Common myeloid progenitor, CD34-positive (primary cell): ENCODE results near the gene GHRH.

ENCODE experiments used
- CTCF ChIA-PET: fragments of 350-600 bp; sonication (Branson Sonifier 250); formaldehyde crosslinking; loops from one replicate; lab custom pipeline; 2021; ENCODE audit warnings: antibody characterized with exemption; lab: Charles Lee
- POLR2A ChIA-PET: fragments of 350-600 bp; sonication (Branson Sonifier 250); formaldehyde crosslinking; loops from one replicate; lab custom pipeline; 2021; ENCODE audit warnings: antibody characterized with exemption; lab: Charles Lee
- DNase-seq, 3 donors: peaks; one replicate each; pipeline versions ENCODE4 v3.0.0 to v3.0.0-alpha.2; 2013
- H3K27ac ChIP-seq, 2 experiments: 1 replicate in 1 of 2; 2 replicates in 1 of 2; pipeline ENCODE4 v1.7.0; 2013; ENCODE audit warnings: inconsistent platforms in 2 of 2, low read length in 2 of 2, mild to moderate bottlenecking in 2 of 2, low read depth in 1 of 2, moderate library complexity in 1 of 2; ENCODE audit not compliant: severe bottlenecking in 2 of 2, insufficient read depth in 1 of 2, poor library complexity in 1 of 2
- H3K27me3 ChIP-seq, 5 experiments: replicated peaks in 2 of 5; 1 replicate in 3 of 5; 2 replicates in 2 of 5; pipeline versions ENCODE4 v1.6.1 to v1.7.0; 2013; ENCODE audit warnings: low read length in 4 of 5, mild to moderate bottlenecking in 2 of 5, moderate library complexity in 2 of 5, inconsistent platforms in 1 of 5; ENCODE audit not compliant: insufficient read depth in 5 of 5, control insufficient read depth in 4 of 5
- H3K36me3 ChIP-seq, 4 experiments: 1 replicate in 2 of 4; 2 replicates in 2 of 4; pipeline versions ENCODE4 v1.6.1 to v1.7.0; 2013; ENCODE audit warnings: low read length in 3 of 4, control low read depth in 1 of 4, mild to moderate bottlenecking in 1 of 4; ENCODE audit not compliant: control insufficient read depth in 4 of 4, insufficient read depth in 4 of 4
- H3K4me1 ChIP-seq, 4 experiments: 1 replicate in 3 of 4; 2 replicates in 1 of 4; pipeline versions ENCODE4 v1.6.1 to v1.7.1; 2013; ENCODE audit warnings: low read length in 3 of 4, mild to moderate bottlenecking in 3 of 4, control low read depth in 1 of 4, inconsistent platforms in 1 of 4, moderate library complexity in 1 of 4; ENCODE audit not compliant: control insufficient read depth in 4 of 4, insufficient read depth in 4 of 4; ENCODE audit errors: control extremely low read depth in 1 of 4
- H3K4me3 ChIP-seq, 7 experiments: 1 replicate in 4 of 7; 2 replicates in 3 of 7; pipeline versions ENCODE4 v1.5.1 to v1.7.0; 2013; ENCODE audit warnings: mild to moderate bottlenecking in 7 of 7, low read length in 6 of 7, moderate library complexity in 6 of 7, inconsistent platforms in 2 of 7, low read depth in 2 of 7, control low read depth in 1 of 7; ENCODE audit not compliant: insufficient read depth in 4 of 7, control insufficient read depth in 1 of 7; ENCODE audit errors: extremely low read depth in 1 of 7
- H3K9me3 ChIP-seq, 5 experiments: 1 replicate in 4 of 5; 2 replicates in 1 of 5; pipeline versions ENCODE4 v1.6.1 to v1.7.1; 2013; ENCODE audit warnings: low read length in 4 of 5, mild to moderate bottlenecking in 2 of 5, inconsistent platforms in 1 of 5, low read depth in 1 of 5, moderate library complexity in 1 of 5; ENCODE audit not compliant: control insufficient read depth in 4 of 5, insufficient read depth in 2 of 5; ENCODE audit errors: control extremely low read depth in 1 of 5
- WGBS: methylation state at CpG from one replicate; pipeline ENCODE4 v1.1.5; 2013; ENCODE audit not compliant: insufficient coverage; 5-methylcytosine and 5-hydroxymethylcytosine counted together

Gene GHRH

GRCh38 chr20:37298190-37298939 is 36.8 kb upstream of the GHRH start:
- ChIA-PET POLR2A (no interaction called here), CTCF (interaction anchor here (0.7 to 1.8 kb wide), 2 partner anchors 14 to 91 kb away, joined by 3 to 6 read pairs; no protein-coding TSS in a partner anchor)
- no peak for DNase-seq
- Histone ChIP-seq H3K36me3 (peaks cover 10 to 50% (median 41%) of the 10 kb centered on the region in 4 experiments), H3K4me3 (no peak overlapping the region), H3K27ac (no peak overlapping the region), H3K4me1 (peaks cover 4 to 29% (median 15%) of the 10 kb centered on the region in 4 experiments), H3K27me3 (no peaks in the 10 kb centered on the region), H3K9me3 (peaks cover 0 to 3% (median 0%) of the 10 kb centered on the region in 5 experiments)
- WGBS: 95% methylated on average over 4 of the region's 6 CpGs

GRCh38 chr20:37297066-37297736 is 35.6 kb upstream of the GHRH start:
- ChIA-PET CTCF (interaction anchor here (0.6 to 1.4 kb wide), 8 partner anchors 11 to 115 kb away, joined by 3 to 6 read pairs (median 4); no protein-coding TSS in a partner anchor), POLR2A (interaction anchor here (1.2 kb wide), 1 partner anchor 8 kb away, joined by 3 read pairs; no protein-coding TSS in a partner anchor)
- Histone ChIP-seq H3K27me3 (no peaks in the 10 kb centered on the region), H3K27ac (no peak overlapping the region), H3K4me1 (peaks cover 4 to 30% (median 15%) of the 10 kb centered on the region in 4 experiments), H3K9me3 (peaks cover 0 to 5% (median 2%) of the 10 kb centered on the region in 5 experiments), H3K4me3 (no peak overlapping the region), H3K36me3 (peaks cover 11 to 48% (median 36%) of the 10 kb centered on the region in 4 experiments)
- DNase-seq: no peak
- 98% methylated on average over 9 of the region's 13 CpGs for WGBS

GRCh38 chr20:37296371-37296770 is 34.8 kb upstream of the GHRH start:
- Histone ChIP-seq H3K4me3 (peak overlapping the region in 1 of 7 experiments; percentile 33), H3K36me3 (peaks cover 6 to 45% (median 31%) of the 10 kb centered on the region in 4 experiments), H3K4me1 (peaks cover 4 to 33% (median 15%) of the 10 kb centered on the region in 4 experiments), H3K9me3 (peaks cover 0 to 5% (median 2%) of the 10 kb centered on the region in 5 experiments), H3K27ac (no peak overlapping the region), H3K27me3 (no peaks in the 10 kb centered on the region)
- ChIA-PET CTCF (interaction anchor here (1.2 to 1.4 kb wide), 4 partner anchors 10 to 88 kb away, joined by 3 to 6 read pairs (median 4); no protein-coding TSS in a partner anchor), POLR2A (interaction anchor here (0.7 to 1.2 kb wide), 2 partner anchors 8 to 18 kb away, joined by 3 read pairs; no protein-coding TSS in a partner anchor)
- no CpG with 5 or more reads among the region's 2 CpGs for WGBS
- peak in 2 of 3 donors; percentile 30 to 46 for DNase-seq

DNA sequence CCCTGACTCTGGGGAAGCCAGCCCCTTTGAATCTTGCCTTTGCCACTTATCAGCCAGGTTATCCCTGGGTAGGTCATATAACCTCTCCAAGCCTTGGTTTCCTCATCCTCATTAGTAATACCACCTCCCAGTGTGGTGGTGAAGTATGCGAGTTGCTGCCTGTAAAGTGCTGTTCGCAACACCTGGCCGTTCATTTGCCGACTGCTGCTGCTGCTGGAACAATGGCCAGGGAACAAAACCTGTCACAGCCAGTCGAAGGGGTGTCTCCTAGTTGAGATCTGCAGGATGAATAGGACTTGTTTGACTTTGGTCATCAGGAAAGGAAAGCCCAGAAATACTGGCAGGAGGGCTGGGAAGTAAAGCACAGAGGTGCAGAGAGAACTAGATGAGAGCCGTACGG is 34.0 kb upstream of the GHRH start:
- POLR2A ChIA-PET: no interaction called here
- CTCF ChIA-PET: interaction anchor here (1.2 to 1.4 kb wide), 2 partner anchors 9 to 89 kb away, joined by 3 to 6 read pairs; no protein-coding TSS in a partner anchor

DNA sequence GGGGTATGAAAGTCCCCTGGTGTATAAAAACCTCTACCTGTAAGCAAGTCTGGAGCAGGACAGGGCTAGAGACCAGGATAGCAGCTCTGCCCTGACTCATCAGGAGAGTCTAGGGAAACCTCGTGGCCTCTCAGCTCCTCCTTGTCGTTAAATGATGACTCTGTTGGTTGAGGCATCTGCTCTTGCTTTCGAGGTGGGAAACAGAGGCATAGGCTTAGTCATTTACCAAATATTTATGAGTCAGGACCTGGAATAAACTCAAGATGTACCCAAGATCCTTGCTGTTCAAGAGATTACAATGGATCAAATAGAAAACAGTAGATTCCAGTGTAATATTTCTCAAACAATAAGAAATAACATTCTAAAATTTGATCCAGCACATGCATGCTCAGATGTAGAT is 33.4 kb upstream of the GHRH start:
- POLR2A ChIA-PET: interaction anchor here (1.6 kb wide), 1 partner anchor 84 kb away, joined by 4 read pairs; no protein-coding TSS in a partner anchor
- peaks cover 6 to 33% (median 24%) of the 10 kb centered on the region in 4 experiments for H3K36me3 ChIP-seq
- 100% methylated on average over 2 of the region's 3 CpGs for WGBS
- CTCF ChIA-PET: no interaction called here
- H3K27me3 ChIP-seq: no peaks in the 10 kb centered on the region
- no peak overlapping the region for H3K4me3 ChIP-seq
- DNase-seq: no peak
- H3K9me3 ChIP-seq: peaks cover 0 to 5% (median 2%) of the 10 kb centered on the region in 5 experiments
- H3K27ac ChIP-seq: no peak overlapping the region
- H3K4me1 ChIP-seq: peaks cover 6 to 45% (median 22%) of the 10 kb centered on the region in 4 experiments

More for the DNA sequence above, 34.0 kb upstream of the GHRH start:
- Histone ChIP-seq H3K27me3 (no peaks in the 10 kb centered on the region), H3K4me1 (peaks cover 4 to 40% (median 18%) of the 10 kb centered on the region in 4 experiments), H3K9me3 (peaks cover 0 to 5% (median 2%) of the 10 kb centered on the region in 5 experiments), H3K36me3 (peaks cover 6 to 38% (median 28%) of the 10 kb centered on the region in 4 experiments), H3K27ac (no peak overlapping the region), H3K4me3 (no peak overlapping the region)
- WGBS: 95% methylated on average over 5 of the region's 7 CpGs
- DNase-seq: no peak

- ChIA-PET CTCF (interaction anchor here (0.7 kb wide), 1 partner anchor 9 kb away, joined by 3 read pairs; no protein-coding TSS in a partner anchor), POLR2A (interaction anchor here (1.6 kb wide), 1 partner anchor 85 kb away, joined by 4 read pairs; no protein-coding TSS in a partner anchor)
- 100% methylated on average over 2 of the region's 6 CpGs for WGBS
- peaks cover 0 to 5% (median 2%) of the 10 kb centered on the region in 5 experiments for H3K9me3 ChIP-seq
- no peaks in the 10 kb centered on the region for H3K27me3 ChIP-seq
- peak in 1 of 3 donors; percentile 44 for DNase-seq
- no peak overlapping the region for H3K4me3 ChIP-seq
- peaks cover 6 to 45% (median 25%) of the 10 kb centered on the region in 4 experiments for H3K4me1 ChIP-seq
- no peak overlapping the region for H3K27ac ChIP-seq
- peaks cover 4 to 27% (median 22%) of the 10 kb centered on the region in 4 experiments for H3K36me3 ChIP-seq
These were observed 32.8 kb upstream of the GHRH start for GRCh38 chr20:37294262-37294981.
